Myocyte (in vitro differentiated cells): ENCODE data around the gene NR6A1. TPM values are rescaled to one million over a fixed set of nuclear protein-coding genes. Genes with fewer than 3 reads are reported as not detected.

Experiments used
- DNase-seq: peaks from one replicate; pipeline ENCODE4 v3.0.0-alpha.2; 2012; ENCODE audit warnings: low read depth
- polyA plus RNA-seq: library from polyadenylated mRNA; unstranded; fragments of >200 nt; gene quantifications from one replicate; pipeline ENCODE4 v1.2.1, GENCODE V29; 2012; ENCODE audit warnings: missing spikeins
- total RNA-seq: library from RNA; depleted of rRNA; stranded (reverse); fragments of >200 nt; gene quantifications from 2 replicates; pipeline ENCODE4 v1.2.3, GENCODE V29; 2014

Gene NR6A1
- 1.9 and 2.1 TPM in 2 replicates for total RNA-seq
- 0.95 TPM for polyA plus RNA-seq

DNA sequence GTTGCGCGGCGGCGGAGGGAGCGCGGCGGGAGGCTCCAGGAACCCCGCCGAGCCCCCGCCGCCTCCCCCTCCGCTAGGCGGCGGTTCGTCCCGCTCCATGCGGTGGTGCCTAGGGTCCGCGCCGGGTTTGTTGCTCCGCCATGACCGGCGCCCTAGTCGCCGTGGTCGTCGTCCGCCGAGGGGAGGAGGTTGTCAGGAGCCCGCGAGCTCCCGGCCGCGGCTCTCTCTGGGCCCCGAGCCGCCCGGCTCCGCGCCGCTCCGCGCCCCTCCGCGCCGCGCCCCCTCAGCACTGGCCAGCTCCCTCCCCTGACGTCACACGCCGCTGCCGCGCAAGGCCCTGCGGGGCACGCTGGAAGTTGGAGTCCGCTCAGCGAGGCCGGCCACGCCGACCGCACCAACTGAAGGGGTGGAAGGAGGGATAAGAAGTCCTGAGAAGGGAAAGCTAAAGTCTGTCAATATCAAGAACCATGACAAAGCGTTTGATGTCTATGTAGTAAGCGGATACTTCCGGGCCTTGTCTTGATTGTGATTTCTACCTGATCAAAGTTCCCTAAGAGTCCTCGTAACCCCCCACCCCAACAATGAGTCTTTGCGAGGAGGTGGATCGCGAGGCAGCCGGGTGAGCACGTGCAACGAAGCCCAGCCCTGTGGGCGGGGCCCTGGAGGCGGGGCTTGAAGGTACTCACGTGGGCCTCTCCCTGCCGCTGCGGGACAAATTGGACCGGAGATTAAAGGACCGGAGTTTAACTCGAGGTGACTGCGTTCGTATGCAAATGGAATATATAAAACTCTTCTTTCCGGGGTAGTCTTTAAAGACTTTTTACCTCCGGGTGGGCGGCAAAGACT lies at the start of gene NR6A1:
Gene NR6A1 (minus strand): TSS at position 291 of the 846 bp plus-strand sequence.
- peak; percentile 97 for DNase-seq

DNA sequence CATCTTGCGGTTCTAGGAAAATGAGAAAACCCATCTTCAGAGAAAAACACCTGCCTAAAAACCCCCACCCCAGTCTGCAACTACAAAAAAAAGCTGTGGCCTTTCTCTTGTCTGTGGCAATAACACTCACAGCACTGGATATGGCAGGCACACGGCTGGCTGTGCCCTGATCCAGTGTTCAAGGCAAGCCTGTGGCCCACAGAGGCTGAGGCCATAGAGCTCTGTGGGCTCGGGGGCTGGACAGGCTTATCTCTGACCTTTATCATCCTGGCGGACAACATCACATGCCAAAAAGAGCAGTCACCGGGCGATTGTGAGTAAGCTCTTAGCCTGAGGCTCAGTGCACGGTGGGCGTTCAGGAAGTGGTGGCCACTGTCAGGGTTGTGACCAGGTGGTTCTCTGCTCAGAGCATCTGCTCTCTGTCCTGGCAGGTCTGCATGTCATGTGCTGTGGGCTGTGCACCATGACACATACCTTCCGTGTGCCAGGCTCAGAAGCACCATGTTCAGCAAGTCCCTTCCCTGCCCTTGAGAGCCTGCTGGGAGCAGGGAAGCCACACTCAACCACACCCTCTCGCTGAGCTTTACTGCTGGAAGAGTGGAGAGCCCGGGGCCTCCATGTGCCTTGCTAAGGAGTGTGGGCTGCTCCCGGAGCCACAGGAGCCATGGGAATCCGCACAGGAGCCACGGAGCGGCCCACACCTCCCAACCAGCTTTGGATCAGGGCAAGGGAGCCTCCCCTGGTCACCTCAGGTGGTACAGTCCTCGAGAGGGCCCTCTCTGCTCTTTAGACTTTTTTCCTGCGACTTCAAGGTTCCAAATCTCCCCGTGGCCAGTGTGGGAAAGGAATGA lies 47.5 kb upstream of the NR6A1 start:
- peak; percentile 90 for DNase-seq

DNA sequence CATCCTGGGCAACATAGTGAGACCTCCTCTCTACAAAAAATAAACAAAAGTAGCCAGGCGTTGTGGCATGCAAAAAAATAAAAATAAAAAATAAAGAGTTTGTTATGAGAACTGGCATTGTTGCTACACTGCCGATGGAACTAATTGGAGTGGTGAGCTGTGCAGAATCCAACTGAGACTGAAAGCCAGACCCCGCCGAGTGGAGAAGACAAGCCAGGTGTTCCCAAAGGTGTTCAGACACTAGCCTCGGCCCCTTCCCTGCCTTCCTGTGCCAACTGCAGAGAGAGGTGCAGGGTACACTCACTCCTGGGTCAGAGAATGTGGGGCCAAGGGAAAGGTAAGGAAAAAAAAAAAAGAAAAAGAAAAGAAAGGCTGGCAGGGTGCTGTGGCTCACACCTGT lies 44.5 kb upstream of the NR6A1 start:
- DNase-seq: no peak

DNA sequence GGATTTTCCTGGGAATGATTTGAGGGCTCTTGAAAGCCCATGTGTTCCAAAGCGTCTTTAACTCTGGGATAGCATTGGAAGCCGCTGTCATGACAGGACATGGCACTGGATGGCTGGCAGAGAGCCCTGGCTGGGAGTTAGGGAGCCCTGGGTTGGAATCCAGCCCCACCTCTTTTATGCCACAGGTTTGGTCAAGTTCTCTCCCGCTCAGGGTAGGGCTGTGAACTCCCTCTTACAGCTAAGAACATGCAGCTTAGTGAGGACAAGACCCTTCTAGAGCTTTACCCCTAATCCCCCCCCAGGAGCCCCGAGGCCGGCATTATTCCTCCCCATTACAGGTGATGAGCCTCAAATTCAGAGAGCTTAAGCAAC lies 43.0 kb upstream of the NR6A1 start:
- peak; percentile 63 for DNase-seq

DNA sequence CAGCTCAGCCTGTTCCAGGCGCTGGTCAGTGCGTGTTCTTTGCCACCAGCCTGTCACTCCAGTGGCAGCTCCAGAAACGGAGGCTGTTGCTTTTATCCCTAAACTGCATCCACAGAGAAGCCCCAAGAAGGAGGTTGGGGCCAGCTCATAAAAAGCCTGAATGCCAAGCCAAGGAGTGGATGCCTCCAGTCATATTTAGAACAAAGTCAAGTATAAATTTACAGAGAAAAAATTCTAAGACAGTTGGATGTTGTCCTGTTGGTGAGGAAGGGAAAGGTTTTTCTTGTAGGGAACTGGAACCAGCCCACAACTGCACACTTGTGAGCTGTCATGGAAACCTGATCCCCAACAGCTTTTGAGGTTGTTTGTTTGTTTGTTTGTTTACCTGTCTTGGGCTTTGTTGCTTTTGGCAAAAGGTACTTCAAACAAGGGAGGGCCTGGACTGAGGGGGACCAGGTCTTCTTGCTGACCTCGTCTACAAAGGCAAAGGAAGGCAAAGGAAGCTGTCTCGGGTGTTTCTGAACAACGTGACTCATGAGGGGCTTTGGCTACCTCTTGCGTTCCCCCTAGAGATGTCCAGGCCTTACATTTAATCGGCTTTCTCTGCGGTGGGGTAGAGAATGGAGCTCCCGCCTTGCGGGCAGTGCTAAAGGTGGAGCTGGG lies 42.5 kb upstream of the NR6A1 start:
- no peak for DNase-seq

DNA sequence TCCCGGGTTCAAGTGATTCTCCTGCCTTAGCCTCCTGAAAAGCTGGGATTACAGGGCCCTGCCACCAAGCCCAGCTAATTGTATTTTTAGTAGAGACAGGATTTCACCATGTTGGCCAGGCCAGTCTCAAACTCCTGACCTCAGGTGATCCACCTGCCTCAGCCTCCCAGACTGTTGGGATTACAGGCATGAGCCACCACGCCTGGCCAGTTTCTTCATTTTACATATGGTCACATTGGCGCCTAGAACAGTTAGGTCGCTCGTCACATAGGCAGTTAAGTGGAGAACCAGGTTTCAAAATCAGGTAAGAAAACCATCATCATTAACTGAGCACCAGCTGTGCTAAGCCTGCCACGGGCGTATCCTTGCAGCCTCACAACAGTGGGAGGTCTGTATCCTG lies 41.9 kb upstream of the NR6A1 start:
- DNase-seq: no peak

DNA sequence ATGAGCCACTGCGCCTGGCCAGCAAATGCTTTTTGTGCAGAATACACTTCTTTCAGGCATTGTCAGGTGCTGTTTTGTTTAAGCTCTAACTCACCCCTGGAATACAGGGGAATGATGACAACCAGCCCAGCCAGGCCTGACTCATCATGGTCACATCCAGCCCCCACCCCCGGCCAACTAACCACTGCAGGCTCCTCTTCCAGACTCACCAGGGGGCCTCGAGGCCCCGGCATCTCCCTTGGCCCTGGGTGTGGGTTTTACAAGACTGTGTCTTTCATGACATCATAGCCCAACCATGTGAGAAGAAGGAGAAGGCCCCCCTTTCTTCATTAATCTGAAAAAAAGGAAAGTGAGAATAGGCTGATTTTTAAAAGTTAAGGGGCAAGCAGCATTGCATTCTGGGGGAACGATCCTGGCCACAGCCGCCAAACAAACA lies 41.3 kb upstream of the NR6A1 start:
- DNase-seq: peak; percentile 95

DNA sequence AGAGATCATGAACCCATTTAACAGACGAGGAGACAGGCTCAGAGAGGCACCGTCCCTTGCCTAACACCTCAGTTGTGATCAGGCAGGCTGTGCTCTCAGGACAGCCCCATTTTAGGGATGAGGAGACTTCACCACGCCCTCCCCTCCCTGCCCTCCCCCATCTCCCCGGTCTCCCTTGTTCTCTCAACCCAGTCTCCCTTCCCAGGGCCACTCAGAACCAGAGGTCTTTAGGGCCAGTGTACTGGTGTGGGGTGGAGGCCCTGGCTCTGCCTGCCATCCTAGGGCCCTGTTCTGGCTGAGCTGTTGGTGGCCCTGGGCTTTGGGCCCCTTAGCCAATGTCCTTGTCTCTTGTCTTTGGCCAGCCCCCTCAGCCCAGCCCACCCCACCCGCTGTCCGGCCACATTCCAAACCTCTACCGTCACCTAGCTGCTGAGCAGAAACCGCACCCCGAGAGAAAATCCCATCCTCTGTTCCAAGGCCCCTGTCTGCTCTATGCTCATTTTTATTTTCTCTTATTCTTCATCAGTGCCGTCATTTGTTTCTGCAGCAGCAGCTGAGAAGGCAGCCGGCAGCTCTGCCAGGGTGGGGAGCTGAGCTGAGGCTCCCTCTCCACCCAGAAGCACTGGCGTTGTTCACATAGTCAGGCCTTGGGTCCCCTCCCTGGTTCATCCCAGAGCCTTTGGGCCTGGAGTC lies 39.7 kb upstream of the NR6A1 start:
- DNase-seq: peak; percentile 96

DNA sequence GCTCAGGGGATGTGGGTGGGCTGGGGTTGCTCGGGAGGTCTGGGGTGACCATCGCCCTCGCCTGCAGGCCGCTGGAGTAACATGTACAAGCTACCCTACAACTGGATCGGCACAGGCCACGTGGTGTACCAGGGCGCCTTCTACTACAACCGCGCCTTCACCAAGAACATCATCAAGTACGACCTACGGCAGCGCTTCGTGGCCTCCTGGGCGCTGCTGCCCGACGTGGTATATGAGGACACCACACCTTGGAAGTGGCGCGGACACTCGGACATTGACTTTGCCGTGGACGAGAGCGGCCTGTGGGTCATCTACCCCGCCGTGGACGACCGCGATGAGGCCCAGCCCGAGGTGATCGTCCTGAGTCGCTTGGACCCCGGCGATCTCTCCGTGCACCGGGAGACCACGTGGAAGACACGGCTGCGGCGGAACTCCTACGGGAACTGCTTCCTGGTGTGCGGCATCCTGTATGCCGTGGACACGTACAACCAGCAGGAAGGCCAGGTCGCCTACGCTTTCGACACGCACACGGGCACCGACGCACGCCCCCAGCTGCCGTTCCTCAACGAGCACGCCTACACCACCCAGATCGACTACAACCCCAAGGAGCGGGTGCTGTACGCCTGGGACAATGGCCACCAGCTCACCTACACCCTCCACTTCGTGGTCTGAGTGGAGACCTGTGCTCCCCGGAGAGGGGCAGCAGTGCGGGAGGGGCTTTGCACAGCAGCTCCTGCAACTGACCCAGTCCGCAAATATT lies 38.8 kb upstream of the NR6A1 start:
- DNase-seq: no peak

DNA sequence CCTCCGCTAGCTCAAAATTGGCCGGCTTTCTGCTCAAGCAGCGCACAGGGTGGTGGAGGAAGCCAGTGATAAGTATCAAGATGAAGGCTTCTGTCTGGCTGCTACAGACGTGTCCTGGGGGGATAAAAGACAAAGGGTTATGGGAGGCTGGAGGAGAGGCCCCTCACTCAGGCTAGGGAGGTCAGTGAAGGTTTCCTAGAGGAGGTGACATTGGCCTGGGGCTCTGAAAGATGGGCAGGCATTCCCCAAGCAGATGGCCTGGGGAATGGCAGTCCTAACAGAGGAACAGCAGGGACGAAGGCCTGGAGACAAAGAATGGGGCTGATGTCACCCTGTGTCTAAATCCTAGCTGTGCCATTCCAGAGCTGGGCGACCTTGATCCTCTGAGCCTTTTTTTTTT lies 38.1 kb upstream of the NR6A1 start:
- DNase-seq: no peak

DNA sequence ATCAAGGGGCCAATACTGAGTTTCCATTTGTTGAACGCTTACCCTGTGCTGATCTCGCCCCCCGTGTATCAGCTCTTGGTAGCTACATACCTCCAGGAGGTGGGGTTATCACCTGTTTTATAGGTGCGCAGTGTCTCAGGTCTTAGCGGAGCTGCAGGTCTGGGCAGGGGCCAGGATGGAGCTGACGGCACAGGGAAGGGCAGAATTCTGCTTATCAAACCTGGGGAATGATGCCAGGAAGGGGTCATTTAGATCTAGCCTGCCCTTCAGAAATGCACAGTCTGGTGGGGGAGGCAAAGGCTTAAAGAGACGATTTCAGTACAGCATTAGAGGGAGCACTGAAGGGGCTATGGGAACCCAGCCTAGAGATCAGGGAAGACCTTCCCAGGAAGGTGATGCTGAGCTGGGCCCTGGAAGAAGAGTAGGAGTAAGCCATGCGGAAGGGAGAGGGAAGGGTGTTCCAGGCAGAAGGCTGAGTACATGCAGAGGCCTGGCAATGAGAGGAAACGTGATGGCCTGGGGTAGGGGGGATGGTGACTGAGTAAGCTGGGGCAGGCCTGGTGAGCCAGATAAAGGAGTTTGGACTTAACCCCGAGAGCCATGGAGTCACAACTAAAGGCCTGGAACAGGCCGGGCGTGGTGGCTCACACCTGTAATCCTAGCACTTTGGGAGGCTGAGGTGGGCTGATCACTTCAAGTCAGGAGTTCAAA lies 37.3 kb upstream of the NR6A1 start:
- no peak for DNase-seq

DNA sequence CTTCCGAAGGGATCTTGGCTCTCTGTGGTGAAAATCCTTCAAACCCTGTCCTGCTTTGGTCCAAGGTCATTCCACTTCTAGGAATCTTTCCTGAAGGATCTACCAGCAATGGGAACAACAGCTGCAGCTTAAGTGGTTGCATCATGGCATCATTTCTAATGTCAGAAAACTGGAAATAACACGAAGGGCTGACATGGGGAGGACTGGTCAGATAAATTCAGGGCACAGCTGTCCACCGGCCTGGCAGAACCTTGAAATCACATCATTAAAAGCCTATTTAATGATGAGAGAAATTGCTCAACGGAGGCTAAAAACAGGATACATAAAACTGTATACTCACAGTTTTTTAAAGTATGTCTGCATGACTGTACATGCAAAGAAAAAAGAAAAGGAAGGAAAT lies 34.1 kb upstream of the NR6A1 start:
- DNase-seq: peak; percentile 96

DNA sequence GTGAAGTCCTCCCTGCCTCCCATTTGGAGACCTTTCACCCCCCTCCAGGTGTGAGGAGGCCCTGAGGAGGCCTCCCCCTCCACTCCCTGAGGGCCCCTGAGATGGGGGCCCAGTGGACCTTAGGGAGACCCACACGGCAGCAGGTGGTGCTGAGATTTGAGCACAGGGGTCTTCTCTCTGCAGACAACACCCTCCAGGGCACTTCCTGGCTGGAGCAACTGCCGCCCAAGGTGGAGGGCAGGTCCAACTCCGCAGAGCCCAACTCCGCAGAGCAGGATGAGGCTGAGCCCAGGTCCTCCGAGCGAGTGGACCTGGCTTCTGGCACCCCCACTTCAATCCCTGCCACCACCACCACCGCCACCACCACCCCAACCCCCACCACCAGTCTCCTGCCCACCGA lies 32.8 kb upstream of the NR6A1 start:
- no peak for DNase-seq

DNA sequence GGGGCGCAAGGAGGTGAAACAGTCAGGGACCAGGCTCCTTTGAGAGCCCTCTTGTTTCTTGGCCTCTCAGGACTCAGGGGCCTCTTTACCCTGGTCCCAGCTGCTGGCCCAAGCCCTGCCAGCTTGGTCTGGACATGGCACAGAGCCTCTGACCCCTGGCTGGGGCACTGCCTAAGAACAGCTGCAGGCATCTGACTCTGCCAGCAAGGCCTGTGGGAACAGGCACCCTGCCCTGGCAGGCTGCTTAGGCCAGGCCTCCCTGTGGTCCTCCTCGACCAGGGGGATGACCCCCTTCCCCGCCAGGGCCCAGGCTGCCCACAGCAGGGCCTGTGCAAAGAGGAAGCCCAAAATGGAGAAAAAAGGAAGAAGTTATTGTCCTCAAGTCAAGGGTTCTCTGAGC lies 31.3 kb upstream of the NR6A1 start:
- peak; percentile 94 for DNase-seq

DNA sequence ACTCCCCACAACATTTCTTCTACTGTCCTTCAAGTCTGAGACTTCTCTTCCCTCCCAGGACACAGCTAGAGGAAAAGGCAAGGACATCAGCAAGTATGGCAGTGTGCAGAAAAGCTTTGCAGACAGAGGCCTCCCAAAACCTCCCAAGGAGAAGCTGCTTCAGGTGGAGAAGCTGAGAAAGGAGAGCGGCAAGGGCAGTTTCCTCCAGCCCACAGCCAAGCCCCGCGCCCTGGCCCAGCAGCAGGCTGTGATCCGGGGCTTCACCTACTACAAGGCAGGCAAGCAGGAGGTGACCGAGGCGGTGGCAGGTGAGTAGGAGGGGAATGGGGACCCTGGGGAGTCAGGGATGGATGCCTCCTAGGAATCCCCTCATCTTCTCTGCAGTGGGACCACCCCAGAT lies 30.2 kb upstream of the NR6A1 start:
- DNase-seq: no peak

DNA sequence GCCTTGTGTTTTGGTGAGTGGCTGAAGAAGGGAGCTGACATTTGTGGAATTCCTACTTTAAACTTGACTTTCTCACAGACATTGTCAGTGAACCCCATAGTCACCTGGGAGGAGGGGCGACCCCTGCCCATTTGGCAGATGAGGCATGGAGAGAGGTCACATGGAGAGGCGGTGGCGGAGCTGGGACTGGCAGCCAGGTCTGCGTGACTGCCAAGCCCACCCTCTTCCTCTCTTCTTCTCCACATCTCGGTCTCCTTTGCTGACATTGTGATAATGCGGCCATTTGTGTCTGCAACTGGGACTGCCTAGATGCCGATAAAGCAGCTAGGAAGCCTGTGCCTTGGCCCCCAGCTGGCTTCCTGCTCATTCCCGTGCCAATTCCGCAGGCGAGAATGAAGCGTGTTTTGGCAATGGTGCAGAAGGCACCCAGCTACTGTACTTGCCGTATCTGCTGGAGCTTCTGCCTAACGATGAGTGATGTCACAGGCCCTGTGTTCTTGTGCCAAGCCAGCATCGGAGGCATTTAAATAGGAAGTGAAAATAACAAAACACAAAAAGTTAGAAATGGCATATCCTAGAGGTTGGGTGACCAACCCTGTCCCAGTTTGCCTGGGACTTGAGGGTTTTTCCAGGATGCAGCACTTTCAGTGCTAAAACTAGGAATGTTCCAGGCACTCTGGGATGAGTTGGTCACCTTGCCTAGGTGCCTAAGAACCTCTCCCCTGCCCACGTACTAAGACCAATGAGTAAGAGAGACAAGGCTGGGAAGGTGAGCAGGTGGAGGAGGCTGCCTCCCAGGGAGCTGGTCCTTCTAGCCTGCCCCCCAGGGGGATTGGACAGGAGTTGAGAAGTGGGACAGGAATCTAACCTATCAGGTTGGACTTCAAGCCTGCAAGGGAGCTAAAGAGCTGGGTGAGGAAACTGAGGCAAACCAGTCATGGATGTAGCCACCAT lies 29.5 kb upstream of the NR6A1 start:
- no peak for DNase-seq

DNA sequence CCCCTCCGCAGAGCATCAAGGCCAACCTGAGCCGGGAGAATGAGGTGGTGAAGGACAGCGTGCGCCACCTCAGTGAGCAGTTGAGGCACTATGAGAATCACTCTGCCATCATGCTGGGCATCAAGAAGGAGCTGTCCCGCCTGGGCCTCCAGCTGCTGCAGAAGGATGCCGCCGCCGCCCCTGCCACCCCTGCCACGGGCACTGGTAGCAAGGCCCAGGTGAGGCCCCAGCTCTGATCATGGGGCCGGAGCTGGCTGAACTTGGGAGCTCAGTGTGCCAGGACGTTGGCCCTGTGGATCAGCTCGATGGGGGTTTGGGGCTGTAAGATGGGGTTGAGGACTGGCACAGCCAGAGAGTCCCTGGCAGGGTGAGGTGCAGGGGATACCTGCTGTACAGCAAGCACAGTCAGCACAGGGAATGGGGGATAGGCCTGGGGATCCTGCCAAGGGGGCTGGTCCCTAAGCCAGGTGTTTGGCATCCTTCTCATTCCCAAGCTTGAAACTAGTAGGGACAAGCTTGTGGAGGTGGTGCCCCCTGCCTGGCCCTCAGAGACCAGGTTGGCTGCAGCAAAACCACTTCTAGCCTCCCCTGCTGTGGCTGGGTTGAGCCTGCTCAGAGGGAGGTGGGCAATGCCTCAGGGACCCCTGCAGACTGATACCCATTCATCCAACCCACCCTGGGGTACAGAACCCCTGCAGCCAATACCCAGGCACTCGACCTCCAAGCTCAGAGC lies 28.3 kb upstream of the NR6A1 start:
- no peak for DNase-seq
